OCI-M2 (cell line): ENCODE data around the gene AKT1S1.
"Not testable (repeated sequence)": the region's sequence is repeated elsewhere in the genome, so short reads cannot be mapped to it uniquely, and the experiment has no call there.

Experiments
- DNase-seq: peaks from one replicate; lab custom pipeline; 2025; ENCODE audit not compliant: unreplicated experiment; lab: John Stamatoyannopoulos, UW

AKT1S1 gene

DNA sequence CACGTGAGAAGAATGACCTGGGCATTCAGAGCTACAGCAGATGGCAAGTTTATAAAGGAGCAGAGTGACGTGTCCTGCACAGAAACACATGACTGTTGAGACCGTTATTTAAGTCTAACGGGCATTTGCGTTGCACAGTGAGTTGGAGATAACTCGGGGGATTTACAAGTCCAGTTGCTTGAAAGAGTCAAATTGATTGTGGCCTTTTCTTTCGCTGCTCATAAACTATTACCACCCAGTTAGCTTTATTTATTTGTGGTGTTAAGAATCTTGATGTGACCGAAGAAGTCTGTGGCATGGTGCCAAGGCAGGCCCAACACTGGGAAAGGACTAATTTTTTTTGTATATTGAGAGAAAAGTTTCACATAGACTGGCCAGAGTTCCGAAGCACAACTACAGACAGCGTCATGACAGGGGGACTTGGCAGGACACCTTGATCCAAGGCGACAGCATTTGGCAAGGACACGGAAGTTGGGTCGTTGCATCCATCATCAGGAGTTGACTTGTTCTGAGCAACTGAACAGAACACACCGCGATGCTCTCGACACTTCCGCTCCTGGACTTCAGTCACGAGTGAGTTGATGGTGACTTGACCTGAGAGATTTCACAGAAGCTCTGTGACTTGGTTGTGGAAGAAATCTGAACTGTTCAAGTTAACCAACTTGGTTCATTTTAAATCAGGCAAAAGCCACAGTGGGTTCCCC, 38.1 kb downstream of the AKT1S1 start:
- no peak for DNase-seq

DNA sequence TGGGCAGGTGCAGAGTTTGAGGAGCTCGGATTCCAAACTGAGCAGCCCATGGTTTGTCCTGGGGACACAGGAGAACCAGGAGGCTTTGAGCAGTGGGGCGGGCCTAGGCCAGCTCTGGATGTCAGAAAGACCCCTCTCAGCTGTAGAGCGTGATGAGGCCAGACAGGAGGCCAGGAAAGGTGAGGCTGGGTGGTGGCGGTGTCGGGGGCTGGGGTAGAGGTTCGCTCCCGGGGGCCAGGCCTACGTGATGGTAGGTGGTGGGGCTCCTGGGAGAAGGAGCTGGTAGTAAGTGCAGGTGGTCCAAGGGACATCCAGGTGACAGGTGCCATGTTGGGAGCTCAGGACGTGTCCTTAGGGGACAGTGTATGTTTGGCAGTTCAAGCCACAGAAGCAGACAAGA, 39.7 kb downstream of the AKT1S1 start:
- DNase-seq, result no peak

DNA sequence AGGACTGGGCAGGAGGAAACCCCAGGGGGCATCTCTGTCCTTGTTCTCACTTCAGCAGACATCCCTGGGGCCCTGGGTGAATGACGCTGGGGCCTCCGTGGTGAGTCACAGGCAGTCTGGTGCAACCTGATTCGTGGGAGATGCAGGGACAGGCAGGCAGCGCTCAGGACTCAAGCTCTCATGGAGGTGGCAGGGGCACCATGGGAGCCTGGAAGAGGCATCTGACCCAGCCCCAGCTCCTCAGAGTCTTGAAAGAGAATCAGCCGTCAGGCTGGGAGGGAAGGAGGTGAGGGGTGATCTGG, 40.2 kb downstream of the AKT1S1 start:
- DNase-seq, result no peak

DNA sequence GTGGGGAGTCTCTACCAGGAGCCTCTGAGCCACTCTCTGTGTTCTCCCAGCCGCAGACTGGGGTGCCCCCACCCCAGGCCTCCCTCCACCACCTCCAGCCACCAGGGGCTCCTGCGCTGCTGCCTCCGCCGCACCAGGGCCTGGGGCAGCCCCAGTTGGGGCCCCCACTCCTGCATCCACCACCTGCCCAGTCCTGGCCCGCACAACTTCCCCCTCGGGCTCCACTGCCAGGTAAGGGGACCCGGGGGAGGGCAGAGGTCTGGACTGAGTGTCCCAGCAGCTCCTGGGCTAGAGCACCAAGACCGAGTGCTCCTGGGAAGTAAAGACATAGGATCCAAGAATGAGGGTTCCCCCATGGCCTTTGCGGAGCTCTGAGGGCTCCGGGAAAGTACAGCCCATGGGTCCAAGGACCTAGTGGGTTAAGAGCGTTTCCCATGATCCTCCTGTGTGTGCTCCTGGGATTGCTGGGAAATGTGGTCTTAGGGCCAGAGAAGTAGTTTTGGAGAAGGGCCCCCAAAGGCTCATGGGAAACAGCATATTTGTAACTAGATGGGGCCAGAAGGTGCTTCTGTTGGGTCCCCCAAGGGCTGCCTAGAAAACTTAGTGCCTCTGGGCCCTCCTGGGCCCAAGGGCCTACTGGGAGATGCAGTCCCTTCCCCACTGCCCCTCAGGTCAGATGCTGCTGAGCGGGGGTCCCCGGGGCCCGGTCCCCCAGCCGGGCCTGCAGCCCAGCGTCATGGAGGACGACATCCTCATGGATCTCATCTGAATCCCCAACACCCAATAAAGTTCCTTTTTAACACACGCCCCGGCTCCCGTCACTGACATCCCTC, 40.8 kb downstream of the AKT1S1 start:
- no peak for DNase-seq

DNA sequence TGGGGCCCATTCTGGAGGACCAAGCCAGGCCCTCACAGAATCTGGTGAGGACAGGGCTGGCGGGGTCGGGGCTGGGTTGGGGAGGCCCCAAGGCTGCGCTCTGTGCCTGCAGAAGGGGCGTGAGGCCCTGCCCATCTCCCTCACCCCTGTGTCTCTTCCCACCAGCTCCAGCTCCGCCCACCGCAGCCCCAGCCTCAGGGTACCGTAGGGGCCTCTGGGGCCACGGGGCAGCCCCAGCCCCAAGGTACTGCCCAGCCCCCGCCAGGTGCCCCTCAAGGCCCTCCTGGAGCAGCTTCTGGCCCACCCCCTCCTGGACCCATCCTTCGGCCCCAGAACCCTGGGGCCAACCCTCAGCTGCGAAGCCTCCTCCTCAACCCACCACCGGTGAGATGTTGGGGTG, 41.6 kb downstream of the AKT1S1 start:
- no peak for DNase-seq

DNA sequence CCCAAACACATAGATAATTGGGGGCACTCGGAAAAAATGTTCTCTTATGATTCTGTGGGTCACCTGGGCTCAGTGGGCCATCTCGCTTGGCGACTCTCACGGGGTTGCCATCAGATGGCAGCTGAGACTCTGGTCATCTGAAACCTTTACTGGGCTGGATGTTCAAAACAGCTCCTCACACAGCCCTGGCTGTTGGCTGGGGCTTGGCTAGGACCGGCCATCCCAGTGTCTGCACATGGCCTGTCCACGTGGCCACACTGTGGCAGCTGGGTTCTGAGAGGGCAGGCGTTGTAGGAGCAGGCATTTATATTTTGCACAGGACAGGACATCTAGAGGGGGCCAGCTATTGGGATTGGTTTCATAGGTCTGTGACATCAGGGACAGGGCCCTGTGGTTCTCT, 43.6 kb downstream of the AKT1S1 start:
- no peak for DNase-seq

DNA sequence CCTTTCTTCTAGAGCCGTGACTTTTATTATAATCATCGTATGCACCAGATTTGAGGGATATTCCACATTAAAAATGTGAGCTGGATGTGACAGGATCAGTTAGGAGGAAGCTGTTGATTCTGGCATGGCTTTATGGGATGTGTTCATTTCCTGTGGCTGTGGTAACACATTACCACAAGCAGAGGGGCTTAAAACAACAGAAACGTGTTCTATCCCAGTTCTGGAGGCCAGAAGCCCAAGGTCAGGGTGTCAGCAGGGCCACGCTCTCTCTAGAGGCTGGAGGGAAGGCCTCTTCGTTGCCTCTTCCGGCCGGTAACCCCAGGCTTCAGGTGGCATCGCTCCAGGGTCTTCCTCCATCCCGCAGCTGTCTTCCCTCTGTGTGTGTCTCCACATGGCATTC, 44.6 kb downstream of the AKT1S1 start:
- no peak for DNase-seq

DNA sequence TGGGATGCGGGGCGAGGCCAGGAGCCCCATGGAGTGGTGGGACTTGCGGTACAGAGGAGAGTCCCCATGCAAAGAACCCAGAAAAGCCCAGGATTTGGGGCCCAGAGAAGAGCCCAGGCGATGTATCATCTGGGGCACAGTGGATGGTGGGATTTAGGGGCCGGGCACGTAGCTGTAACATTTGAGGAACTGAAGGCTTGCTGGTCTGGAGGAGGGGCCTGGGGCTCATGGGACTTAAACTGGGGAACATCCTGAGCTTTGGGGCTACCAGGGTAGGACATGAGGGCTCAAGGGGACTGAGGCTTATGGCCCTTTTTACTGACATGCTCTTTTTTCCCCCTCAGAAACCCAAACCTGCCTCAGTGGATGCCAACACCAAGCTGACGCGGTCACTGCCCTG, 45.6 kb downstream of the AKT1S1 start:
- DNase-seq, result no peak

DNA sequence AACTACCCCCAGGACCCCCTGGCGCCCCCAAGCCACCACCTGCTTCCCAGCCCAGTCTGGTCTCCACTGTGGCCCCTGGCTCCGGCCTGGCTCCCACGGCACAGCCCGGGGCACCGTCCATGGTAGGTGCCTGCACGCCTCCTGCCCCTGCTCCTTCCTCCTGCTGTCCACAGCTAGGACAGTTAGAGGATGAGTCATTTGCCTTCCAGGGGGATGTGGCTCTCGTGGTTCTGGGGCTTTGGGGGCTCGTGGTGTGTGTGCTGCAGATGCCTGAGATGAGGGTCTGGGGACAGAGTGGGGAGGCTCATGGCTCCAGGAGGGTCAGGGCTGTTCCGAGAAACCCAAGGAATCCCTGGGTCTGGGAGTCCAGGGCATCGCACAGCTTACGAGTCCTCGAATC, 46.4 kb downstream of the AKT1S1 start:
- DNase-seq, result no peak

DNA sequence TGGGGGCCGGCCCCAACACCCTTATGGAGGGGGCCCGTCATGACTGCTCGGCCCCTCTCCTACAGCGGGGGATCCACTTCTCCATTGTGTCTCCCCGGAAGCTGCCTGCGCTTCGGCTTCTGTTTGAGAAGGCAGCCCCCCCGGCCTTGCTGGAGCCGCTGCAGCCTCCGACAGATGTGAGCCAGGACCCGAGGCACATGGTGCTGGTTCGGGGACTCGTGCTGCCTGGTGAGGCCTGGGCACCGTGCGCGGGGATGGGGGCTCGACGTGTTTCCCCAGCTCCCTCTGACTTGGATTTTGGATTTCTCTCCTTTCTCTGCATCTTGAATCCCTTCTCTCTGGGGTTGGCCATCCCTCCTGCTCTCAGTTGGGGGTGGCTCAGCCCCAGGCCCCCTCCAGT, 47.4 kb downstream of the AKT1S1 start:
- no peak for DNase-seq

DNA sequence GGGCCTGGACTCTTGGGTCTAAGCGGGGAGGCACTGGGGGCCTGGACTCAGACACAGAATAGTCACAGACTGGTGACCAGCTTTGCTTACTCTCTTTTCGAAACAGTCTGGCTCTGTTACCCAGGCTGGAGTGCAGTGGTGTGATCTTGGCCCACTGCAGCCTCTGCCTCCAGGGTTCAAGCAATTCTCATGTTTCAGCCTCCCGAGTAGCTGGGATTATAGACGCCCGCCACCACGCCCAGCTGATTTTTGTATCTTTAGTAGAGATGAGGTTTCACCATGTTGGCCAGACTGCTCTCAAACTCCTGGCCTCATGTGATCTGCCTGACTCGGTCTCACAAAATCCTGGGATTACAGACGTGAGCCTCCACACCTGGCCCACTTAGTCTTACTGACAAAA, 48.0 kb downstream of the AKT1S1 start:
- no peak for DNase-seq

DNA sequence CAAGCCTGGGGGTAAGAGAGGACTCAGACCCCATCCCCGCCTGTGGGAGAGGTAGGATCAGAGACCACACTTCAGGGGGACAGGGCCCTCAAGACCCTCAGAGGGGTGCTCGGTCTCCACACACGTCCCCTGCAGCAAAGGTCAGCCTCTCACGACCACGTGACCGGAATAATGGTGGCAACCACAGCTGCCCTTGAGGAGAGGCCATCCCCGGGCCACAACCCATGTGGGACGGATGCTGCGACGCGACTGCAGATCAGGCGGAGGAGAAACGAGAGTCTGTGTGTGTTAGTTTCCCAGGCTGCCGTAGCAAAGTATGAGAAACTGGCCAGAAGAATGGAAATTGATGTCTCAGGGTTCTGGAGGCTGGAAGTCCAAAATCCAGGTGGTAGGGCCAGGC, 50.1 kb downstream of the AKT1S1 start:
- no peak for DNase-seq

DNA sequence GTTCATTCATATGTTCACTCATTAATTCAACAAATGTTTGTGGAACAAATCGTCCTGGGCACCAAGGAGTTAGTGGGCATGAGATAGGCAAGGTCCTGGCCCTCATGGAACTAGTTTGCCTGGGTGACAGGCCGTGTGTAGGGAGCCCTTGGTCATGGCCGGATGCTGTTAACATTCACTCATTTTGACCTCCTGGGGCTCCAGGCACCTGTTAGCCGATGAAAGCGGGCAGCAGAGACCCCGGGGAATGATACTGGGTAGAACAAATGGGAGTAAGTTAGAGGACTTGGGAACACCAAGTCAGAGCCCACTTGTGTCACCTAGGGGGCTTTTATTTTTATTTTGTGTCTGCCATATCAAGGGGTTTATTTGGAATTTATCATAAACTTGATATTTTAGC, 52.5 kb downstream of the AKT1S1 start:
- DNase-seq, result no peak

DNA sequence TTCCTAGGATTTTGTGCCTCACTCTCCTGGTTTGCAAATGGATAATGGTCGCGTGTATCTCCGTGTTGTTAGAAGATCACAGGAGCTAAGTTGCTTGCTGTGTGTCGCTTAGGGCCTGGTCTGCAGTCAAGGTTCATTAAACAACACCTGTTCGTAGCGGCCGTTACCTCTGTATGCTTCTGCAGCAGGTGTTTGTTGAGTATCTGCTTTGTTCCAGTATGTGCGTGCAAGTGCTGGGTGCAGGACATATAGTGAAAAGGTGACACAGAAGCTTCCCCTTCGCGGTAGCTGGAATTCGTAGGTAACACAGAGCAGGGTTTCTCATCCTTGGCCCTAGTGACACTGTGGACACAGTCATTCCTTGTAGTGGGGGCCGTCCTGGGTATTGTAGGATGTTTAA, 53.7 kb downstream of the AKT1S1 start:
- no peak for DNase-seq

DNA sequence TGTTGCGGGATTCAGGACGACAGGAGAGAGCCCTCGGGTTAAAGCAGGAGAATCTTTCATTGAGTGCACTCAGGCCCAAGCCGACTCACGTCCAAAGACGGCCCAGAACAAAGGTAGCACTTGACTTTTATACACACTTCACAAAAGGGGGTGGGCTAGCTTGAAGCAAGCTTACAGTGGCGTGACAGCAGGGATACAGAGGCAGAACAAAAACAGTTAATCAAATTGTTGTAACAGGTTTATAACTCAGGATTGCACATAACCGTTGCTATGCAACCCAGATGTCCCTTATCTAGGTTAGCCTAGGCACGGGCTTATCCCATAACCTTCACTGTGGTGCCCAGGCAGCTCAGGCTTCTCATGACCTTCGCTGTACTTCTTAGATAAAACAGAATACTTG, 57.0 kb downstream of the AKT1S1 start:
- DNase-seq, result peak; percentile 71

DNA sequence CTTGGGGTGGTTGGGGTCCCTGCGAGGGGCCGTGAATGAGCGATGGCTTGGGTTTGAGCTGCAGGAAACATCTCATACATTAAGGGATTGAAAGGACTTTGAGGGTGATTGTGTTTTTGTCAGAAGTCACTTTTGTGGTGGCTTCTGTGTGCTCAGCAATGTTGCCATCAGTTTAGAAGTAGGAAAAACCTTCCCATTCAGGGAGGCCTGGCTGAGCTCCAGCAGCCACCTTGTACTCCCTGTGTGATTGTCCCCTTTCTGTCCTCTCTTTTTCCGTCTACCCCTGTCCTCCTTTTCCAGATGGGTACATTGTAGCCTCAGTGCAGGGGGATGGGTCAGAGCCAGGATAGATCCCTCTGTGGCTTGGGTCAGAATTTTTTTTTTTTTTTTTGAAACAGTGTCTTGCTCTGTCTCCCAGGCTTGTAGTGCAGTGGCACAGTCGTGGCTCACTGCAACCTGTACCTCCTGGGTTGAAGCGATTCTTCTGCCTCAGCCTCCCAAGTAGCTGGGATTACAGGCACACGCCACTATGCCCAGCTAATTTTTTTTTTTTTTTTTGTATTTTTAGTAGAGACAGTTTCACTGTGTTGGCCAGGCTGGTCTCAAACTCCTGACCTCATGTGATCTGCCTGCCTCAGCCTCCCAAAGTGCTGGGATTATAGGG, 57.6 kb downstream of the AKT1S1 start:
- not testable (repeated sequence) for DNase-seq
